ENCODE data around the gene MGAT1.
"Not testable (repeated sequence)": the region's sequence is repeated elsewhere in the genome, so short reads cannot be mapped to it uniquely, and the experiment has no call there.

Gene MGAT1

DNA sequence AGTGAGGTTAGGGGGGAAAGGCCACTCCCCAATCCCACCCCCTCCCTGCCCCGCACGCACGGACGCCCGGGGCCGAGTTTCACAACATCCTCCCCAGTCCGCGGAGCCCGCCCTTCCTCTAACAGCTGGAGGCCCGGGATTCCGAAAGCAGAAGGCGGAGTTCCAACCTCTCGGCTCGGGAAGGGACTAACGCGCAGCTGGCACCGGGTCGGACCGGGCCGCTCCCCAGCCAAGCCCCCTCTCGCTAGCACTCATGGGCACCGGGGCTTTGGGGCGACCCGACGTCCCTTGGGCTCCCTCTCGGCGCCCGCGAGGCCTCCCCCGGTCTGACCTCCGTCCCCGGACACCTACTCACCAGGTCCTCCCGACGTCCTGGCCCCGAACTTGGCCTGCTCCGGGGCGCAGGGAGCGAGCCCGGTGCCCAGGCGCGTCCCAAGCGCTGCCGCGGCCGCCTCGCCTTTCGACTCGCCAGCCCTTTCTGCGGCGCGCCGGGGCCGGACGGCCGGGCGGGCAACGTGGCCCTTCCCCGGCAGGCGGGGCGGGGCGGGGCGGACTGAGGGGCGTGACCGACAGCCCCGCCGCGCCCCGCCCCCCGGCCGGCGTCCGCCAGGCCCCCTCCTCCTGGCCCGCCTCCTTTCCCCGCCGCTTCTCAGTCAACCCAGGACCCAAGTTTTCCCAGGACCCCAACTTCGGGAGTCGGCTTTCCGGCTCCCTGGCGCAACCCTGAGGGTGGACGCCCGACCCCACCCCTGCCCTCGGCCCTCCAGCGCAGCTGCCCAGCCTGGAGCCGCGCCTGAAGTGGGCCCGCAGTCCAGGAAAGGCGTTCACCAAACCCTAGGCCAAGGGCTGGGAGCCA, at the start of gene MGAT1:
Gene MGAT1, minus strand, starts transcription at position 482 of the 856 bp plus-strand sequence. CDS start 9,835 bp downstream, outside the sequence.
- DNase-seq (ENCODE audit: low read depth), result no peak

DNA sequence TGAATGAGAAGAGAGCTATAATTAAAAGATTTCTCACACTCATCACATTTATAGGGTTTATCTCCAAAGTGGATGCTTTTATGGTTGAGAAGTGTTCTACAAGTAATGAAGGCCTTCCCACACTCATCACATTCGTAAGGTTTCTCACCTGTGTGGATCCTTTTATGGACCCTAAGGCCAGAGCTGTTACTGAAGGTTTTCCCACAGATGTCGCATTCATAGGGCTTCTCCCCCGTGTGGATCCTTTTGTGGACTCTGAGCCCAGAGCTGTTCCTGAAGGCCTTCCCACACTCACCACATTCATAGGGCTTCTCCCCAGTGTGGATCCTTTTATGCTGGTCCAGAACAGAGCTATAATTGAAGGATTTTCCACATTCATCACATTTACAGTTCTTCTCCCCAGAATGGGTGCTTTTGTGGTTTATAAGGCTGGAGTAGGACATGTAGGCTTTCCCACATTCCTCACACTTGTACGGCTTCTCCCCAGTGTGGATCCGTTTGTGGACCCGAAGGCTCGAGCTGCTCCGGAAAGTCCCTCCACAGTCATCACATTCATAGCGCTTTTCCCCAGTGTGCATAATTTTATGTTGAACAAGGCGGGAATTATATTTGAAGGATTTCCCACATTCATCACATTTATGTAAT, 48.0 kb upstream of the MGAT1 start:
- DNase-seq (ENCODE audit: low read depth), result no peak

DNA sequence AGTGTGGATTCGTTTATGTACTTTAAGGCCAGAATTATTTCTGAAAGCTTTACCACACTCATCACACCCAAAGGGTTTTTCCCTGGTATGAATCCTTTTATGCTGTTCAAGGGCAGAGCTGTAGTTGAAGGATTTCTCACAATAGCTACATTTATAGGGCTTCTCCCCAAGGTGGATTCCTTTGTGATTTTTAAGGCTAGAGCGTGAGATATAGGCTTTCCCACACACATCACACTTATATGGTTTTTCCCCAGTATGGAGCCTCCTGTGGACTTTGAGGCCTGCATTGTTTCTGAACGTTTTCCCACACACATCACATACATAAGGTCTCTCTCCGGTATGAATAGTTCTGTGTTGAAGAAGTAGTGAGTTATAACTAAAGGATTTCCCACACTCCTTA, 47.2 kb upstream of the MGAT1 start:
- DNase-seq (ENCODE audit: low read depth), result no peak

DNA sequence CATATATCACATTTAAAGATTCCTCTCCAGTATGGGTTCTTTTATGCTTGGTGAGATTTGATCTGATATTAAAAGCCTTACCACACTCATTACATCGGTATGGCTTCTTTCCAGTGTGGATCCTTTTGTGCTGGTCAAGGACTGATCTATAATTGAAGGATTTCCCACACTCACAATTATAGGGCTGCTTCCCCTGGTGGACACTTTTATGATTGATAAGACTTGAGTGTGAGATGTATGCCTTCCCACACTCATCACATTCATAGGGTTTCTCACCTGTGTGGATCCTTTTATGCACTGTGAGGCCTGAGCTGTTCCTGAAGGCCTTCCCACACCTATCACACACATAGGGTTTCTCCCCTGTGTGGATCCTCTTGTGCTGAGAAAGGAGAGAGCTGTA, 46.3 kb upstream of the MGAT1 start:
- DNase-seq (ENCODE audit: low read depth), result no peak

DNA sequence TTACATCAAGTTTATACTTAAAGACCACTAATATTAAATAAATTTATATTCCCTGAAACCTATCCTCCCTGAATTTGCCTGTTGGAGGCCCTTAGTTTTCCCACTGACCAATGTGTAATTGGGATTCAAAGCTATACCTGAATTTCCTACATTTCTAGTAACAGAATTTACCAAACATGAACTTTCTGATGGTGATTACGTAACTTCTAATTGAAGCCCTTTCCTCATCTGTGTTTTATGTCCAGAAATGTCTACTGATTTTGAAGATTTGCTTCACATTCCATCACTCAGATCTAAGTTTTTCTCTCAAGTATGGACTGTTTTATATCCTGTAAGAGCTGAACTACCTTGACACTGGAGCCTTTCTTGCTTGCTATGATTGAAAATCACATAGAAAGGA, 45.7 kb upstream of the MGAT1 start:
- DNase-seq (ENCODE audit: low read depth), result no peak

DNA sequence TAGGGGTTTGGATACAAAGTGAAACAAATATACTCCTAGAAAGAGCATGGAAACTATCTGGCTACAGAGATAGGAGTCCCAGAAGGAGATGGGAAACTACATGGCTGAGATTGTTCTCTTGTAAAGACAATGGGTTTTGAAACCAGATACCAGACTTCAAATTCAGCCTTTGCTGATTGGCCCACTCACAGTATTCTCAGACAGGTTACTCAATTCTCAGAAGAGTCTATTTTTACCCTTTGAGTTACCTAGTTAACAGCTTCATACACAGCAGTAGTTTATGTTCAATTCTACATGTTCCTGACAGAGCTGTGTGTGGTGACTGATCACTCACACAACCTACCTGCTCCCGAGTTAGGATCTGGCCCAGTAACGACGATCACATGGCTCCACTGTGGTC, 44.4 kb upstream of the MGAT1 start:
- DNase-seq (ENCODE audit: low read depth), result no peak

DNA sequence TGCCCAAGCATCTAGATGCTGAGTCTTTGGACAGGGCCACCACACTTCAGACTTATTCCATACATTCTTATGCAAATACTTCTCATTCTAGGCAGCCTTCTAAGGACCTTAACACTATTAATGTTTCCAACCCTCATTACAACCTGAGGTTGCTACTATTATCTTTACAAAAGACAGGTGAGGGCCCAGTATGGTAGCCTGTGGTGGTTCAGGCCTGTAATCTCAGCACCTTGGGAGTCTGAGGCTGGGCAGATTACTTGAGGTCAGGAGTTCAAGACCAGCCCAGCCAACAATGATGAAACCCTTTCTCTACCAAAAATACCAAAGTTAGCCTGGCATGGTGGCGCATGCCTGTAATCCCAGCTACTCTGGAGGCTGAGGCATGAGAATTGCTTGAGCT, 42.3 kb upstream of the MGAT1 start:
- DNase-seq (ENCODE audit: low read depth), result no peak

DNA sequence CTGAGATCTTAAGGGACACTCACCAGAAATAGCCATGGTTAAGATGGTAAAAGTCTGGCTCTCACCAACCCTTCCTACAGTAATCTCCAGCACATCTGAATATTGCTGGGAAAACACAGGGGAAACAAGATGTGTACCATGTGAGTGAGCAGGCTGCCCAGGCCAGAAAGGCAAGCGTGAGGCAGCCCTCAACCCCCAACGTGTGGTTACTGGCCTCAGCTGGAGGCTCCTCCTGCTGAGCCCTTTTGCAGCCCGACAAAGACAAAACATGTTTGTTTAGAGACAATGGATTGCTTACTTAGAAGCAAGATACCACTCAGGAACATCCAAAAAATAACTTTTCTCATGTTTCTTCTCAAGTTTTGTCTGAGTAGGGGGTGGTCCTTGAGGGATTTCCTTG, 41.8 kb upstream of the MGAT1 start:
- DNase-seq (ENCODE audit: low read depth), result no peak

DNA sequence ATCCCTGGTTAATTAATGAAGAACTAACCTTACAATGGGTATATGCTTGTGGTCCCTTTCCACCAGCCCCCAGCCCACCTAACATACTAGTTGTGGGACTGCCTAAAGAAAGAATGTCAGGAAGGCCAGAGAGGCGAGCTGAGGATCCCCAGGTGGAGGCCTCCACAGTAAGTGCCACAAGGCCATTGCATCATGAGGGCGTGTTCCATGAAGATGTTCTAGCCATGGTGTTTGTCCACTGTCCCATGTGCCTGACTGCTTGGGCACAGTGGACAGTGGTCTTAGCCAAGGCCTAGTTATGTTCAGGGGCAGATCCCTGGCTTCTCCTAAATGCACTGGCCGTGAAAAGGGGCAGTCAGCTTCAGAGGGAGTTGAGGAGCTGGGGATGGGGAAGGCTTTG, 37.3 kb upstream of the MGAT1 start:
- no peak for DNase-seq (ENCODE audit: low read depth)

DNA sequence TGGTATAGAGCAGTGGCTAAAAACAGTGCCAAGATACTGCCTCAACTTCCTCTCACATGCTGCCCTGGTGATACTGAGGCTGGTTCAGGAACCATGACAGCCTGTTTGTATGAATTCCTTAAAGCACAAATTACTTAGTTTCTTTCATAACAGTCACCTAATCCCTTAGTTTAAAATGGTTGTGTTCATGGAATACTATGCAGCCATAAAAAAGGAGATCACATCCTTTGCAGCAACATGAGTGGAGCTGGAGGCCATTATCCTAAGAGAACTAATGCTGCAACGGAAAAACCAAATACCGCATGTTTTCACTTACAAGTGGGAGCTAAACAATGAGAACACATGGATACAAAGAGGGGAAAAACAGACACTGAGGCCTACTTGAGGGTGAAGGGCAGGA, 36.6 kb upstream of the MGAT1 start:
- DNase-seq (ENCODE audit: low read depth), result no peak

DNA sequence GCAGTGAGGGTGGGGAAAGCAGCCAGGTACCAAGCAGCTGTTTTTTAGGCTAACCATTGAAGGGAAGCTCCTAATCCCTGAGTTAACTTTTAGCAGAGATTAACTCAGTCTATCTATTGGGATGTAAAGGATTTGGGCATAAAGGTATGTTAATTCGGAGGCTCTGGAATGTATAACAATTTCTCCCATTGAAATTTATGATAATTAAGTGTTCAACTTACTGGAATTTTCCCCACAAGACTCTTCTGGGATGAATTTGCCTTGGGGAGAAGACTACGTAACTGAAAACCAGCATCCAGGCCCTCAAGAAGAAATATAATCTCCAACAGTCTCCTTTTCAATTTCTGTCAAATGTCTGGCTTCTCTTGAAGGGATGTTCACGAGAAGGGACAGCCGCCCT, 34.9 kb upstream of the MGAT1 start:
- no peak for DNase-seq (ENCODE audit: low read depth)

DNA sequence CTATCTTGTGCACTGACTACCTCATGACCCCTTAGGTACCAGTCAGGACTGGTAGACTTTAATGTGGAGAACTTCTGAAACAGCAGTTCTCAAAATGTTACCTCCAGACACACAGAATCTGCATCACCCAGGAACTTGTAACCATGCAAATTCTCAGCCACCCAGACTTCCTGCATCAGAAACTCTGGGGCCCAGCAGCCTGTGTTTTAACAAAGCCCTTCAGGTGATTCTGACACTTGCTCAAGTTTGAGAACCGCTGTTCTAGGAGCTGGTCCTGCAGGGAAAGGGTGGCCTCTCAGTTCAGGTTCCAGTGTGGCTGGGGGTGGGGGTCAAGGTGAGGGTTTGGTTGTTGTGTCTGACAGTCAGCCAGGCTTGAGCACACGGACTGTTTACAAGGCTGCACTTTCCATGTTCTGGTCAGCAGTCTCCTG, 30.0 kb upstream of the MGAT1 start:
- no peak for DNase-seq (ENCODE audit: low read depth)

DNA sequence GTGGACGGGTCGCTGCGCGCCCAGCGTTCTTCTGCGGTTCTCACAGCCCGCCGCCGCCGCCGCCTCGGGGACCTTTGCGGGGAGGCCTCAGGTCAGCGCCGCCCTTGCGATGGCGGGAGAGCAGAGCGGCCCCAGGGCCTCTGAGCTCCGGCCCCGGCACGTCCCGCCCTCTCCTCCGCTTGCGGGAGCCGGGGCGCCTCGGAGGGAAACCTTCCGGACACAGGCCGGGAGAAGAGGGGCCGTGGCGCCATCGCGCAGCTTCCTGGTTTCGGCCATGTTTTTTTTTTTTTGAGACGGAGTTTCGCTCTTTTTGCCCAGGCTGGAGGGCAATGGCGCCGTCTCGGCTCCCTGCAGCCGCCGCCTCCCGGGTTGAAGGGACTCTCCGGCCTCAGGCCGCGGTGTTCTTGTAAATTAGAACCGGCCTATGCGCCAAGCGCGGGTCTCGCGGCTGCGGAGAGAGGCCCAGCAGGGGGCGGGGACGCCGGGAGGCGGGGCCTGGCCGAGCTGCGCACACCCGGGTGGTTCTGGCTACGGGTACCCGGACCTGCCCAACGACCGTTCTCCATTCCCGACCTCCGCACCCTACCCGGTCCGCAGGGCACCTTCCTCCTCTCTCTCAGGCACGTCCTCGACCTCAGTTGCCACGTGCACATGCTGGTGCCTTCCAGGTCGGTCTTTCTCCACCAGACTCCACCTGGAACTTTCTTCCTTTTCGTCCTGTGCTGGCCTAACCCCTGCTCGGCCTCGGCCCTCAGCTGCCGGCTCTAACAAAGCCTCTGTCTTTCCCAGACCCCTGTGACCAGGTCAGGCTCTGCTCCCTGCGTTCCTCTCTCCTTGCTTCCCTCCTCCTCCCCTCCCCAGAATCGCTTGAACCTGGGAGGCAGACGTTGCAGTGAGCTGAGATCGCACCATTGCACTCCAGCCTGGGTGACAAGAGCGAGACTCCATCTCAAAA, 28.8 kb upstream of the MGAT1 start:
- no peak for DNase-seq (ENCODE audit: low read depth)

DNA sequence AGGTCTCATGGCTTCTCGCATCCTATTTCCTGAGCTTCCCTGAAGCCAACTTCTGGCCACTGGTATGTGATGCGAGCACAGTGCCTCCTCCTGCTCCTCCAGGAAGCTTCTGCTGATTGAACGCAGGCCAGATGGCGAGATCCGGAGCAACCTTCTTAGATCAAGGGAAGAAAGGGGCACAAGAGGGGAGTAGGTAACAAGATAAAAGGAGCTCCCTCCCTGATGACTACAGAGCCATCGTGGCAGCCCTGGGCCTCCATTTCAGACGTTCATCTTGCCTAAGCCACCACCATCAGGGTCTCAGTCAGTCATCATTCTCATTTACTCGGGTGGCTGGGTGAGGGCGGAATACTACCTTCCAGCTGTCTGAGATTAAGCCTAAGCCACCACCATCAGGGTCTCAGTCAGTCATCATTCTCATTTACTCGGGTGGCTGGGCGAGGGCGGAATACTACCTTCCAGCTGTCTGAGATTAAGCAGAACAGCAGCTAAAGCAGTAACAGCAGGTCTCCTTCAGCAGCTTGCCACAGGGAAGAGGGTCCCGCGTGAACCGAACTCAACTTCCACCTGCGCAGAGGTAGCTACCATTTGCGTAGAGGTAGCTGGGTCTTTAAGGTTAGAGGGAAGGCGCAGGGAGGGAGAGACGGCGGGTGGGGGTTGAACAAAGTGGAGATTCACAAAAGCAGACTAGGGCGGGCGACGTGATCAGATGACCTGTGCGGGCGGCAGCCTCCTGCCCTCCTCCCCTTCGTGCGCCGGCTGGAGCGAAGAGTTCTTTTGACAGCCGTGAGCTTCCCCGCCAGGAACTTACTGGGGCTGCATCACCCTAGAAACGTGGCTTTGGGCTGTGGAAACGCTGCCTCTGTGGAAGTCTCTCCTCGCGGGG, 27.9 kb upstream of the MGAT1 start:
- DNase-seq (ENCODE audit: low read depth), result no peak

DNA sequence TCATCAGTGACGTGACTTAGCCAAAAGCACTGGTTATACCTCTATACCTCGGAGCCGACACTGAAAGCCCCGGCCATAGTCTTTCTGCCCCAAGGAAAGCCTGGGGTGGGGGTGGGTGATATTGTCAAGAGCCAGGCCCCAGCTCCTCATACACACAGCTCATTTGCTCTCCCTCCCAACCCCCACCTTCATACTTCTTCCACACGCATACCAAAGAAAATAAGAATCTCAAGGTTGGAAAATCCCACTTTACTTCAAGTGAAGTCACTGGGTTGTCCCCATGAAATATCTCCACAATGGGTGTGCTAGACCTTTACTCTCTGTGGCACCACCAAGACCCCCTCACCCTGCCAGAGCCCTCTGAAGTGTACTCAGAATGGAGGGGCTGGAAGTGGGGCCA, 27.1 kb upstream of the MGAT1 start:
- DNase-seq (ENCODE audit: low read depth), result no peak

DNA sequence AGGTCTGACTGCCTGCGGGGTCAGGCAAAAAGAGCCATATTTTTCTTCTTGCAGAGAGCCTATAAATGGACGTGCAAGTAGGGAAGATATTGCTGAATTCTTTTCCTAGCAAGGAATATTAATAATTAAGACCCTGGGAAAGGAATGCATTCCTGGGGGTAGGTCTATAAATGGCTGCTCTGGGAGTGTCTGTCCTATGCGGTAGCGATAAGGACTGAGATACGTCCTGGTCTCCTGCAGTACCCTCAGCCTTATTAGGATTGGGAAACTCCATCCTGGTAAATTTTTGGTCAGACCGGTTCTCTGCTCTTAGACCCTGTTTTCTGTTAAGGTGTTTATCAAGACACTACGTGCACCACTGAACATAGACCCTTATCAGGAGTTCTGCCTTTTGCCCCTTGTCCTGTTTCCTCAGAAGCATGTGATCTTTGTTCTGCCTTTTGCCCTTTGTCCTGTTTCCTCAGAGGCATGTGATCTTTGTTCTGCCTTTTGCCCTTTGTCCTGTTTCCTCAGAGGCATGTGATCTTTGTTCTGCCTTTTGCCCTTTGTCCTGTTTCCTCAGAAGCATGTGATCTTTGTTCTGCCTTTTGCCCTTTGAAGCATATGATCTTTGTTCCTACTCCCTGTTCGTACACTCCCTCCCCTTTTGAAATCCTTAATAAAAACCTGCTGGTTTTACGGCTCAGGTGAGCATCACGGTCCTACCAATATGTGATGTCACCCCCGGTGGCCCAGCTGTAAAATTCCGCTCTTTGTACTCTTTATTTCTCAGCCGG, 26.3 kb upstream of the MGAT1 start:
- DNase-seq (ENCODE audit: low read depth), result not testable (repeated sequence)

DNA sequence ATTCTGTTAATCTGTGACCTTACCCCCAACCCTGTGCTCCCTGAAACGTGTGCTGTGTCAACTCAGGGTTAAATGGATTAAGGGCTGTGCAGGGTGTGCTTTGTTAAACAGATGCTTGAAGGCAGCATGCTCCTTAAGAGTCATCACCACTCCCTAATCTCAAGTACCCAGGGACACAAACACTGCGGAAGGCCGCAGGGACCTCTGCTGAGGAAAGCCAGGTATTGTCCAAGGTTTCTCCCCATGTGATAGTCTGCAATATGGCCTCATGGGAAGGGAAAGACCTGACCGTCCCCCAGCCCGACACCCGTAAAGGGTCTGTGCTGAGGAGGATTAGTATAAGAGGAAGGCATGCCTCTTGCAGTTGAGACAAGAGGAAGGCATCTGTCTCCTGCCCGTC, 24.8 kb upstream of the MGAT1 start:
- not testable (repeated sequence) for DNase-seq (ENCODE audit: low read depth)

DNA sequence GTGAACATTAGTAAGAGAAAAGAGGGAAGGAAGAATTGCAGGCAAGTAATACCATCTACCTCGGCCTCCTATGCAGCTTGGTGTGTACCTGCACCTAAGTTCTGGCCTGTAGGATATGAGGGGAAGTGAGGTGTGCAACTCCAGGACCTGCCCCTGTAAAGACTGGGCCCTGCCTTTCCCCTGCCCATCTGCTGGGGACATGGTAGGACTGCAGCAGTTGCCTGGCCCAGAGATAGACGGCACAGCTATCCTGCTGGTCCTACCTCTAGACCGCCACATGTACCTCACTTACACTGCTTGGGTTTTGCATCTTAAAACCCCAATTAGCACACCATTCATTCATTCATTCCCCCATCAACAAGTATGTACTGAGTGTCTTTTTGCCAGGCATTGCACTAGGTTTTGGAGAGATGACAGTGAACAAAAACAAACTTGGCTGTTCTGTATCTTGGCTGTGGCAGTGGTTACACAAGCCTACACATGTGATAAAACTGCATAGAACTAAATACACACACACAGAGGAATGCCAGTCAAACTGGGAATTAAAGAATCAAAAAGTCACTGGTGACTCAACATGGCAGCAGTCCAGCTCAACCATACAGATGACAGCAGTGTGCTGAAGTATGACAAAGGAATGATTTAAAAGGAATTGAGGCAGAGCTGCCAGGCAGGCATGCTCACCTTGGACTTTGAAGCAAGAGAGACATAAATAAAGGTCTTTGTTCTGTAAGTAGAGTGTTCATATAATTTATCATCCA, 23.3 kb upstream of the MGAT1 start:
- DNase-seq (ENCODE audit: low read depth), result peak; percentile 57

DNA sequence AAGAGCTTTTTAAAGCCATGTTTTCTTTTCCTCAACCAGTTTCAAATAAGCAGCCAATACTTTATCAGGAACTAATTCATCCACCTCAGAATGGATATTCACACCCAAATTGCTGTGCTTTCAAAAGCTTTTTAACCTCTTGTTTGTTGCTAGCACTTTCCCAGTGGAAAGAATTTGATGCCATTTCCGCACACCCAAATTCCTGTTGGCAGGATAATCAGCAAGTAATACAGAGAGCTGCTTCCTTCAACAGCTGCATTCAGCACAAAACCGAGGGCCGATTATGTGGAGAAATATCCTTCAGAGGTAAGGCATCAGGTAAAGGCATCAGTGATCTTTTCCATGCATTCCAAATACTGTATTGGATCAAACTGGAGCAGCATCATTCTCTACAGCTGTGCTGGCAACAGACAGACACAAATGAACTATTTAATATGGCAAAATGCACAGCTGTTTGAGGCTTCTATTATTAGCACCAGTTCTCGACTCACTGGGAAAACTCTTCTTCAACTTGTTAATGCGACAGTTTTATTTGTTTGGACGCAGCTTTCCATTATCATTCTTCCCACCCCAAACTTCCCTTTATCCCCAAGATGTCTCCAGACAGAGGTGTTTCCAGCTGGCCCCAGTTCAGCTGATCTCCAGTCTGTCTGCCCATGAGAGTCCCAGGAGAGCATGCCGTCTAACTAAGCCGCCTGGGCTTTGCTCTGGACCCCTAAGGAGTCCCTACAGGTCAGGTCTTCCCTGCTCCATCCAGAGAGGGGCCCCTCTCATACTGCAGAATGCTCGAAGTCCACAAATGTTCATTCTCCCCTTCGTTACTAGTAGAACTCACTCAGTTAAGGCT, 22.2 kb upstream of the MGAT1 start:
- DNase-seq (ENCODE audit: low read depth), result no peak
